Thymus (tissue), 11 donors: Measurements from ENCODE around the gene ARF3. TPM values are rescaled to one million over a fixed set of nuclear protein-coding genes. Genes with fewer than 3 reads are reported as not detected.

ENCODE experiments used
- DNase-seq, 9 donors: peaks; one replicate each; pipeline ENCODE4 v3.0.0-alpha.2; 2013; ENCODE audit warnings: low spot score in 9 of 9, low read depth in 6 of 9, missing footprints in 1 of 9
- H3K27ac ChIP-seq, 2 donors: one replicate each; pipeline ENCODE4 v1.5.1; 2013; ENCODE audit warnings: control low read depth in 1 of 2, low read depth in 1 of 2, low read length in 1 of 2, mild to moderate bottlenecking in 1 of 2, moderate library complexity in 1 of 2
- H3K27me3 ChIP-seq, 2 donors: one replicate each; pipeline ENCODE4 v1.5.1; 2013; ENCODE audit warnings: low read length in 1 of 2; ENCODE audit not compliant: control insufficient read depth in 2 of 2, insufficient read depth in 1 of 2
- H3K36me3 ChIP-seq, 2 donors: one replicate each; pipeline ENCODE4 v1.5.1; 2013; ENCODE audit warnings: low read length in 1 of 2, mild to moderate bottlenecking in 1 of 2, moderate library complexity in 1 of 2; ENCODE audit not compliant: control insufficient read depth in 2 of 2, insufficient read depth in 2 of 2
- H3K4me1 ChIP-seq, 2 donors: one replicate each; pipeline ENCODE4 v1.5.1; 2013; ENCODE audit warnings: low read length in 2 of 2; ENCODE audit not compliant: control insufficient read depth in 2 of 2, insufficient read depth in 2 of 2
- H3K4me3 ChIP-seq, 2 donors: one replicate each; pipeline ENCODE4 v1.5.1; 2013; ENCODE audit warnings: low read length in 2 of 2, control low read depth in 1 of 2, mild to moderate bottlenecking in 1 of 2
- H3K9me3 ChIP-seq, 2 donors: one replicate each; pipeline ENCODE4 v1.5.1; 2013; ENCODE audit warnings: low read length in 1 of 2, mild to moderate bottlenecking in 1 of 2; ENCODE audit not compliant: control insufficient read depth in 2 of 2, insufficient read depth in 1 of 2
- WGBS: extraction: QIAGEN DNeasy Blood & Tissue Kit; methylation state at CpG from one replicate; pipeline ENCODE4 v1.1.7; 2013; 5-methylcytosine and 5-hydroxymethylcytosine counted together
- polyA plus RNA-seq: library from polyadenylated mRNA; stranded (reverse); fragments of 200-250 nt; gene quantifications from one replicate; pipeline ENCODE4 v1.2.3, GENCODE V29; 2013
- total RNA-seq: library from RNA; stranded (reverse); fragments of 120-200 nt; gene quantifications from one replicate; pipeline ENCODE4 v1.2.4, GENCODE V29; 2013
- donor health status: healthy.

ARF3 gene
- total and polyA plus RNA-seq, 2 donors, result 48.1 to 70.6 TPM

GRCh38 chr12:48938805-48939204, 18.5 kb downstream of the ARF3 start:
- Histone ChIP-seq H3K9me3 (no peaks in the 10 kb centered on the region), H3K27me3 (no peaks in the 10 kb centered on the region), H3K4me3 (no peak overlapping the region), H3K36me3 (peaks cover 57 to 79% of the 10 kb centered on the region in 2 donors), H3K27ac (no peak overlapping the region), H3K4me1 (peaks cover 8 to 10% of the 10 kb centered on the region in 2 donors)
- no peak for DNase-seq
- WGBS, result 99% methylated on average over 7 of the region's 7 CpGs

- Histone ChIP-seq H3K9me3 (no peaks in the 10 kb centered on the region), H3K27ac (no peak overlapping the region), H3K36me3 (peaks cover 63 to 84% of the 10 kb centered on the region in 2 donors), H3K27me3 (no peaks in the 10 kb centered on the region), H3K4me1 (peaks cover 10 to 21% of the 10 kb centered on the region in 2 donors), H3K4me3 (no peak overlapping the region)
- no peak for DNase-seq
- WGBS, result 94% methylated on average over 6 of the region's 6 CpGs
Measured at GRCh38 chr12:48937170-48937569, 20.1 kb downstream of the ARF3 start.

GRCh38 chr12:48936379-48936979, 20.8 kb downstream of the ARF3 start:
- no peak overlapping the region for H3K4me3 ChIP-seq
- H3K27ac ChIP-seq, result no peak overlapping the region
- no peaks in the 10 kb centered on the region for H3K27me3 ChIP-seq
- peaks cover 60 to 81% of the 10 kb centered on the region in 2 donors for H3K36me3 ChIP-seq
- peaks cover 10 to 21% of the 10 kb centered on the region in 2 donors for H3K4me1 ChIP-seq
- H3K9me3 ChIP-seq, result no peaks in the 10 kb centered on the region
- DNase-seq, result peak in 6 of 9 donors; percentile 45 to 83 (median 68)

GRCh38 chr12:48934312-48934706, 23.0 kb downstream of the ARF3 start:
- peak in 3 of 9 donors; percentile 7 to 45 (median 22) for DNase-seq
- Histone ChIP-seq H3K27ac (peak overlapping the region; percentile 88 to 90), H3K4me3 (no peak overlapping the region), H3K9me3 (no peaks in the 10 kb centered on the region), H3K27me3 (no peaks in the 10 kb centered on the region), H3K36me3 (peaks cover 43 to 77% of the 10 kb centered on the region in 2 donors), H3K4me1 (peaks cover 10 to 21% of the 10 kb centered on the region in 2 donors)
- 98% methylated on average over 1 of the region's 1 CpG for WGBS

- no peak overlapping the region for H3K4me3 ChIP-seq
- H3K36me3 ChIP-seq, result peaks cover 39 to 73% of the 10 kb centered on the region in 2 donors
- H3K4me1 ChIP-seq, result peaks cover 10 to 21% of the 10 kb centered on the region in 2 donors
- peak in 5 of 9 donors; percentile 35 to 71 (median 44) for DNase-seq
- peak overlapping the region; percentile 88 to 90 for H3K27ac ChIP-seq
- no peaks in the 10 kb centered on the region for H3K27me3 ChIP-seq
- 79% methylated on average over 9 of the region's 9 CpGs for WGBS
- no peaks in the 10 kb centered on the region for H3K9me3 ChIP-seq
Measured at GRCh38 chr12:48933664-48934311, 23.5 kb downstream of the ARF3 start.

- H3K9me3 ChIP-seq, result no peaks in the 10 kb centered on the region
- H3K4me3 ChIP-seq, result no peak overlapping the region
- no peaks in the 10 kb centered on the region for H3K27me3 ChIP-seq
- 89% methylated on average over 2 of the region's 2 CpGs for WGBS
- H3K4me1 ChIP-seq, result peaks cover 10 to 21% of the 10 kb centered on the region in 2 donors
- no peak for DNase-seq
- H3K36me3 ChIP-seq, result peaks cover 30 to 64% of the 10 kb centered on the region in 2 donors
- H3K27ac ChIP-seq, result no peak overlapping the region
Measured at GRCh38 chr12:48932878-48933277, 24.4 kb downstream of the ARF3 start.

- no peaks in the 10 kb centered on the region for H3K27me3 ChIP-seq
- WGBS, result 98% methylated on average over 4 of the region's 4 CpGs
- H3K27ac ChIP-seq, result no peak overlapping the region
- no peaks in the 10 kb centered on the region for H3K9me3 ChIP-seq
- no peak for DNase-seq
- peaks cover 14 to 26% of the 10 kb centered on the region in 2 donors for H3K4me1 ChIP-seq
- H3K4me3 ChIP-seq, result no peak overlapping the region
- peaks cover 11 to 48% of the 10 kb centered on the region in 2 donors for H3K36me3 ChIP-seq
Measured at GRCh38 chr12:48930475-48930874, 26.8 kb downstream of the ARF3 start.

- H3K27ac ChIP-seq, result no peak overlapping the region
- no peaks in the 10 kb centered on the region for H3K9me3 ChIP-seq
- H3K4me1 ChIP-seq, result peaks cover 13 to 27% of the 10 kb centered on the region in 2 donors
- DNase-seq, result no peak
- peaks cover 11 to 41% of the 10 kb centered on the region in 2 donors for H3K36me3 ChIP-seq
- no peaks in the 10 kb centered on the region for H3K27me3 ChIP-seq
- H3K4me3 ChIP-seq, result no peak overlapping the region
- 90% methylated on average over 1 of the region's 1 CpG for WGBS
Measured at GRCh38 chr12:48929551-48929950, 27.7 kb downstream of the ARF3 start.

GRCh38 chr12:48927261-48927660, 30.0 kb downstream of the ARF3 start:
- no peak overlapping the region for H3K4me3 ChIP-seq
- peaks cover 5 to 30% of the 10 kb centered on the region in 2 donors for H3K36me3 ChIP-seq
- H3K27ac ChIP-seq, result no peak overlapping the region
- peaks cover 8 to 17% of the 10 kb centered on the region in 2 donors for H3K4me1 ChIP-seq
- WGBS, result 88% methylated on average over 2 of the region's 2 CpGs
- no peak for DNase-seq
- no peaks in the 10 kb centered on the region for H3K27me3 ChIP-seq
- no peaks in the 10 kb centered on the region for H3K9me3 ChIP-seq
